Tibial nerve (tissue), 4 donors: ENCODE data around the gene CENPF. TPM values are rescaled to one million over a fixed set of nuclear protein-coding genes. Genes with fewer than 3 reads are reported as not detected.
"Not testable (repeated sequence)": the region's sequence is repeated elsewhere in the genome, so short reads cannot be mapped to it uniquely, and the experiment has no call there.

ENCODE experiments used
- DNase-seq, 2 donors: peaks; one replicate each; pipeline ENCODE4 v3.0.0-alpha.2; 2019; ENCODE audit warnings: low spot score in 2 of 2
- H3K27ac ChIP-seq, 4 donors: fragments of 200-600 bp; sonication (generic) in 3 of 4; one replicate each; pipeline ENCODE4 v1.5.1; 2017 to 2019; ENCODE audit warnings: mild to moderate bottlenecking in 1 of 4
- H3K27me3 ChIP-seq, 2 donors: fragments of 200-600 bp; sonication (generic) in 1 of 2; one replicate each; pipeline versions ENCODE4 v1.5.1 to v1.6.0; 2017 to 2019
- H3K36me3 ChIP-seq, 3 donors: fragments of 200-600 bp; sonication (generic); one replicate each; pipeline ENCODE4 v1.5.1; 2018 to 2019
- H3K4me1 ChIP-seq, 4 donors: fragments of 200-600 bp; sonication (generic) in 3 of 4; one replicate each; pipeline ENCODE4 v1.5.1; 2017 to 2019
- H3K4me3 ChIP-seq, 4 donors: fragments of 200-600 bp; sonication (generic) in 3 of 4; one replicate each; pipeline ENCODE4 v1.5.1; 2017 to 2019; ENCODE audit warnings: mild to moderate bottlenecking in 1 of 4, moderate library complexity in 1 of 4
- H3K9me3 ChIP-seq, 4 donors: fragments of 200-600 bp; sonication (generic) in 3 of 4; one replicate each; pipeline ENCODE4 v1.5.1; 2017 to 2019
- CTCF ChIP-seq, 5 experiments: fragments of 200-600 bp in 3 of 5; fragments of 450-650 bp in 2 of 5; sonication (generic) in 3 of 5; IDR thresholded peaks; one replicate each; pipeline ENCODE4 v1.5.1; 2016 to 2019; ENCODE audit warnings: antibody characterized with exemption in 5 of 5, mild to moderate bottlenecking in 3 of 5, moderate library complexity in 2 of 5
- EP300 ChIP-seq, 2 donors: sonication (generic); formaldehyde crosslinking; IDR thresholded peaks; one replicate each; pipeline ENCODE4 v1.6.1; 2017; ENCODE audit warnings: antibody characterized with exemption in 2 of 2, mild to moderate bottlenecking in 1 of 2
- POLR2A ChIP-seq, 2 donors: fragments of 450-650 bp; IDR thresholded peaks; one replicate each; pipeline ENCODE4 v1.6.1; 2017; ENCODE audit warnings: antibody characterized with exemption in 2 of 2, mild to moderate bottlenecking in 2 of 2, moderate library complexity in 2 of 2
- WGBS, 2 donors: methylation state at CpG; one replicate each; pipeline ENCODE4 v1.1.5; 2018; 5-methylcytosine and 5-hydroxymethylcytosine counted together
- total RNA-seq, 4 donors: library from RNA; depleted of rRNA; stranded (reverse); fragments of >200 nt; gene quantifications; one replicate each; pipeline ENCODE4 v1.1.0, GENCODE V29; 2016

Gene CENPF
- total RNA-seq, 4 donors from 2014 or later, result 0.84 to 4.4 (median 1.1) TPM

- no peak for DNase-seq
- WGBS, 2 donors, result 91 to 95% methylated on average over 1 of the region's 1 CpG
Observed at GRCh38 chr1:214609692-214610091, 6.7 kb downstream of the CENPF start.

GRCh38 chr1:214610136-214610535 lies 7.1 kb downstream of the CENPF start:
- not testable (repeated sequence) for H3K4me1 ChIP-seq, H3K9me3 ChIP-seq, H3K4me3 ChIP-seq, H3K27ac ChIP-seq, H3K36me3 ChIP-seq, H3K27me3 ChIP-seq, DNase-seq

More at GRCh38 chr1:214609692-214610091, 6.7 kb downstream of the CENPF start:
- Histone ChIP-seq H3K4me1 (no peaks in the 10 kb centered on the region), H3K36me3 (no peaks in the 10 kb centered on the region), H3K27me3 (no peaks in the 10 kb centered on the region), H3K9me3 (no peaks in the 10 kb centered on the region), H3K4me3 (no peak overlapping the region), H3K27ac (no peak overlapping the region)
- TF ChIP-seq EP300 (IDR thresholded peaks at IDR 0.05) (no peak), POLR2A (IDR thresholded peaks at IDR 0.05) (no peak), CTCF (IDR thresholded peaks at IDR 0.05) (no peak)

- no peak overlapping the region for H3K27ac ChIP-seq
- H3K4me1 ChIP-seq, result no peaks in the 10 kb centered on the region
- no peaks in the 10 kb centered on the region for H3K9me3 ChIP-seq
- TF ChIP-seq POLR2A (IDR thresholded peaks at IDR 0.05) (no peak), CTCF (IDR thresholded peaks at IDR 0.05) (no peak), EP300 (IDR thresholded peaks at IDR 0.05) (no peak)
- DNase-seq, result no peak
- no peaks in the 10 kb centered on the region for H3K36me3 ChIP-seq
- H3K4me3 ChIP-seq, result no peak overlapping the region
- no peaks in the 10 kb centered on the region for H3K27me3 ChIP-seq
- WGBS, 2 donors, result 76 to 83% methylated on average over 6 of the region's 6 CpGs
Observed at GRCh38 chr1:214615109-214615508, 12.1 kb downstream of the CENPF start.

GRCh38 chr1:214615871-214616270 lies 12.9 kb downstream of the CENPF start:
- no peak overlapping the region for H3K4me3 ChIP-seq
- 81 to 82% methylated on average over 3 of the region's 3 CpGs for WGBS, 2 donors
- TF ChIP-seq EP300 (IDR thresholded peaks at IDR 0.05) (no peak), POLR2A (IDR thresholded peaks at IDR 0.05) (no peak), CTCF (IDR thresholded peaks at IDR 0.05) (no peak)
- no peak for DNase-seq
- H3K36me3 ChIP-seq, result no peaks in the 10 kb centered on the region
- H3K27ac ChIP-seq, result no peak overlapping the region
- H3K9me3 ChIP-seq, result no peaks in the 10 kb centered on the region
- no peaks in the 10 kb centered on the region for H3K4me1 ChIP-seq
- H3K27me3 ChIP-seq, result no peaks in the 10 kb centered on the region

- no peak for DNase-seq
- TF ChIP-seq POLR2A (IDR thresholded peaks at IDR 0.05), result no peak
- TF ChIP-seq EP300 (IDR thresholded peaks at IDR 0.05), result no peak
- TF ChIP-seq CTCF (IDR thresholded peaks at IDR 0.05), result no peak
- Histone ChIP-seq H3K9me3 (no peaks in the 10 kb centered on the region), H3K36me3 (no peaks in the 10 kb centered on the region), H3K4me3 (no peak overlapping the region), H3K27me3 (no peaks in the 10 kb centered on the region), H3K27ac (no peak overlapping the region), H3K4me1 (no peaks in the 10 kb centered on the region)
- WGBS, 2 donors, result 92 to 94% methylated on average over 4 of the region's 4 CpGs
Observed at GRCh38 chr1:214617246-214617645, 14.3 kb downstream of the CENPF start.

- TF ChIP-seq CTCF (IDR thresholded peaks at IDR 0.05), result no peak
- no peak for TF ChIP-seq EP300 (IDR thresholded peaks at IDR 0.05)
- no peak for TF ChIP-seq POLR2A (IDR thresholded peaks at IDR 0.05)
- no peaks in the 10 kb centered on the region for H3K9me3 ChIP-seq
- H3K4me3 ChIP-seq, result no peak overlapping the region
- no peaks in the 10 kb centered on the region for H3K36me3 ChIP-seq
- no peak overlapping the region for H3K27ac ChIP-seq
- H3K27me3 ChIP-seq, result no peaks in the 10 kb centered on the region
- DNase-seq, result no peak
- no peaks in the 10 kb centered on the region for H3K4me1 ChIP-seq
- 86 to 95% methylated on average over 6 of the region's 6 CpGs for WGBS, 2 donors
Observed at GRCh38 chr1:214617843-214618242, 14.8 kb downstream of the CENPF start.
